HG03095 (cell line): ENCODE data around the gene PPP1R9A.

Experiments used
- ATAC-seq: cut with Tn5 transposase; IDR thresholded peaks from one replicate; pipeline ENCODE4 v1.9.1; 2021; ENCODE audit warnings: moderate library complexity; ENCODE audit not compliant: unreplicated experiment

Gene PPP1R9A

GRCh38 chr7:94908323-94909178 is 1.2 kb downstream of the PPP1R9A start:
- ATAC-seq, result no peak

- no peak for ATAC-seq
These were observed 1.7 kb downstream of the PPP1R9A start for GRCh38 chr7:94909179-94909466.

GRCh38 chr7:94912085-94912484 is 4.7 kb downstream of the PPP1R9A start:
- ATAC-seq, result no peak

GRCh38 chr7:94913391-94913790 is 6.0 kb downstream of the PPP1R9A start:
- ATAC-seq, result no peak

- ATAC-seq, result no peak
These were observed 14.5 kb downstream of the PPP1R9A start for GRCh38 chr7:94921911-94922310.

GRCh38 chr7:94922457-94922856 is 15.1 kb downstream of the PPP1R9A start:
- no peak for ATAC-seq

- ATAC-seq, result no peak
These were observed 16.0 kb downstream of the PPP1R9A start for GRCh38 chr7:94923412-94923811.

- no peak for ATAC-seq
These were observed 20.8 kb downstream of the PPP1R9A start for GRCh38 chr7:94928168-94928707.

- ATAC-seq, result no peak
These were observed 26.0 kb downstream of the PPP1R9A start for GRCh38 chr7:94933256-94933990.

GRCh38 chr7:94939395-94939794 is 32.0 kb downstream of the PPP1R9A start:
- ATAC-seq, result no peak

- ATAC-seq, result no peak
These were observed 32.8 kb downstream of the PPP1R9A start for GRCh38 chr7:94940241-94940640.

GRCh38 chr7:94941844-94942632 is 34.6 kb downstream of the PPP1R9A start:
- no peak for ATAC-seq

GRCh38 chr7:94943134-94943533 is 35.7 kb downstream of the PPP1R9A start:
- no peak for ATAC-seq

- ATAC-seq, result no peak
These were observed 42.1 kb downstream of the PPP1R9A start for GRCh38 chr7:94949532-94949931.

- ATAC-seq, result no peak
These were observed 48.4 kb downstream of the PPP1R9A start for GRCh38 chr7:94955807-94956206.

- ATAC-seq, result no peak
These were observed 49.7 kb downstream of the PPP1R9A start for GRCh38 chr7:94957061-94957460.

GRCh38 chr7:94962661-94963060 is 55.3 kb downstream of the PPP1R9A start:
- ATAC-seq, result no peak

- no peak for ATAC-seq
These were observed 62.2 kb downstream of the PPP1R9A start for GRCh38 chr7:94969434-94970084.

GRCh38 chr7:94970085-94970576 is 62.7 kb downstream of the PPP1R9A start:
- ATAC-seq, result no peak

- no peak for ATAC-seq
These were observed 63.9 kb downstream of the PPP1R9A start for GRCh38 chr7:94971051-94971867.
